D721Med (cell line): ENCODE results near the gene CYTL1.

ENCODE experiments used
- DNase-seq: peaks from one replicate; pipeline ENCODE4 v3.0.0; 2011; ENCODE audit warnings: low spot score; ENCODE audit not compliant: insufficient read length
- FAIRE-seq: peaks from 2 replicates; lab custom pipeline; 2011; peaks lifted over from hg19 to GRCh38; lab: Jason Lieb, UNC
- CTCF ChIP-seq: IDR thresholded peaks from 2 replicates; pipeline ENCODE4 v1.5.1; 2012; ENCODE audit warnings: mild to moderate bottlenecking, control low read depth; ENCODE audit not compliant: insufficient read depth; ENCODE audit errors: missing control alignments

CYTL1 gene

GRCh38 chr4:5043579-5043978 lies 24.3 kb upstream of the CYTL1 start:
- DNase-seq (no peak), FAIRE-seq (no peak)
- TF ChIP-seq CTCF = no peak

- FAIRE-seq (no peak), DNase-seq (no peak)
- no peak for TF ChIP-seq CTCF
These were observed 22.4 kb upstream of the CYTL1 start for GRCh38 chr4:5041699-5042098.

- FAIRE-seq = no peak
- TF ChIP-seq CTCF = no peak
- no peak for DNase-seq
These were observed 21.8 kb upstream of the CYTL1 start for GRCh38 chr4:5040856-5041620.

GRCh38 chr4:5039800-5040199 lies 20.5 kb upstream of the CYTL1 start:
- FAIRE-seq = no peak
- DNase-seq = no peak
- no peak for TF ChIP-seq CTCF

- no peak for TF ChIP-seq CTCF
- DNase-seq (no peak), FAIRE-seq (no peak)
These were observed 18.6 kb upstream of the CYTL1 start for GRCh38 chr4:5037553-5038551.

DNA sequence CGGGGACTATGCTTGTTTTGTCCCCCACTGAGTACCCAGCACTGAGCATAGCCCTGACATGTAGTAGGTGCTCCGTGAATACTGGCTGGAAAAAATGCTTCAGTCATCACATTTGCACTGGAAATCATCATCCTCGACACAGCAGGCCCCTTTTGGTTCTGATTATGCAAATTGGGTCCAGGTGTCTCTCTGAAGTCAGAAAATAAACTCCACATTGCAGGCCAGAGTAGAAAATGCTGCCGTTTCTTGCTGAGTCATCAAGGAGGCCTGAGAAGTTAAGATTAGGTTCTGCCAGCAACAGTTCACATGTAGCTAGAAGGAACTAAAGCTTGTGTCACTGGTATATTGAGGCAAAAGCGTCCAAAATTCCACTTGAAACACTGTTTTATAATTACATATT lies 17.0 kb upstream of the CYTL1 start:
- FAIRE-seq (no peak), DNase-seq (no peak)
- TF ChIP-seq CTCF = no peak
